CD4-positive, alpha-beta T cell treated with Interleukin-12 subunit alpha and Interleukin-12 subunit beta, for 1 hour (primary cell): ENCODE measurements around the gene RPS5.
"Not testable (repeated sequence)": the region's sequence is repeated elsewhere in the genome, so short reads cannot be mapped to it uniquely, and the experiment has no call there.

Source experiments
- DNase-seq: peaks from one replicate; pipeline ENCODE4 v3.0.0-alpha.2; 2020

RPS5 gene

DNA sequence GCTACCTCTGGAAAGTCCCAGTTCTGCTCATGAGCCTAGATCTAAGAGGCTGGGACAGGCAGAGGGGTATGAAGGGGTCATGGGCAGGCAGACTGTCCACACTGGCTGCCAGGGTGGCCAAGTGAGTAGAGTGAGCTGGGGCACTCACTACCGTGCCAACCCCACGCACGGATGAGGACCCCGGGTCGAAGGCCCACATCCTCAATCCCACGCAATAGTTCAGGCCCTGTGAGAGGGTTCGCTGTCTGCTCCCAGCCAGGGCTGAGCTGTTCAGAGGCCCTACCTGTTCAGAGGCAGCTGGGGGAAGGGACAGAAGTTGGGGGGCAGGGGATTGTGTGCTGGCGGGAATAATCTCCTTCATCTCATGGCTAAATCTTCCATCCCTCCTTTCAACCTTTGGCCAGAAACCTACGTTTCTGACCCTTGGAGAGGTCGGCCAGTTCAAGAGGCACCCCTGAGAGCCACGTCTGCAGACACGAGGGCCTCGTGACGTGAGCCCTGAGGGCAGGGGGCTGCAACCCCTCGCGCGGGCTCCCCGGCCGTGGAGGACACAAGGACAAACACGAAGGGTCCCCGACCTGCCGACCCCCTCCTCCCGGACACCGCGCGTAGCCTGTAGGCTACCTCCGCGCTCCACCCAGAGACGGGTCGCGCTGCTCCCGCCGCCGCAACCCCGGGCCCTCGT is 1.0 kb upstream of the RPS5 start:
- DNase-seq: no peak

DNA sequence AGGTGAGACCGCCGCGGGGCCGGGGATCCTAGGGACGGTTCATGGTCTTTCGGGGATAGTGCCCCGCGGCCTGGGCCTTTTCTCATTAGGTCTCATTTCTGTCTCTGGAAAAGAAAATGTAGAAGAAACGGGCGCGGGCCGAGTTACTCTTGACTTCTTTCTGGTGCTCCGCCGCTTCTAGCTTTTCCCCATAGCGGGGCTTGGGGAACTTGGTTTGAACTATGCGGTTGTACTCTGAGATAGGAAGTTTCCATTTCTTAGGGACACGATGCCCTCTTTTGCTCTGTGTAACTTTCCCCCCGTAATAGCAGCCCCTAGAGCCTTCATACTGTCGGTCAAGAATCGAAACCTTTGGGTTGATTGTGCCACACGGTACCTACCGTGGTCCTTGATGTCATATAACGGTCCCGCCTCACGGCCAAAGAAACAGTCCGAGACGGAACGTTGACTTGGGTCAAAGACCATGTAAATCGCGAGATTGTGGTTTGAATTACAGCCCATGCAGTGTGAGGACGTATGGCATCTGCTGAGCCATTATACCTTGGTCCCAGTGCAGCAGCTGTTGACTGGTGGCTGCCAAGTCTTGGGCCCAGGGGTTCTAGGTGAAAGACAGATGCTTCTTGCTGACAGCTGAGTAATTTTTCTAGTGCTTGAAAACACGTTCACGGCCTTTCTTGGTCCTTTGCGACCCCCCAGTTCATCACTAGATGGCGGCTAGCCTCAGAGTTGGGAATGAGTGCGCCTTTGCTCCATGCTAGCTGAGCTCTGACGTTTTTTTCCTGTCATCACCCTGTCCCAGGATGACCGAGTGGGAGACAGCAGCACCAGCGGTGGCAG is 487 bp downstream of the RPS5 start:
- DNase-seq: no peak

DNA sequence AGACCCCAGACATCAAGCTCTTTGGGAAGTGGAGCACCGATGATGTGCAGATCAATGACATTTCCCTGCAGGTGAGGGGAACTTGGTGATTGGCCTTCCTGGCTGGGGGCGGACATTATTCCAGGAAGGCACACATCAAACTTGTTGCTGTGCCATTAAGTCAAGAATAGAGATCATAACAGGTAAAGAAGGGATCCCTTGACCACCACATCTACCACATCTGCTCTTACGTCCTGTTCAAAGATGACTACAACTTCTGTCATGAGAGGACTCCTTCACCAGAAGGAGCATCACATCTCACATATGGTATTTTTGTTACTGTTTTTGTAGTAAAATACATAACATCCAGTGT is 1.1 kb downstream of the RPS5 start:
- DNase-seq: no peak

DNA sequence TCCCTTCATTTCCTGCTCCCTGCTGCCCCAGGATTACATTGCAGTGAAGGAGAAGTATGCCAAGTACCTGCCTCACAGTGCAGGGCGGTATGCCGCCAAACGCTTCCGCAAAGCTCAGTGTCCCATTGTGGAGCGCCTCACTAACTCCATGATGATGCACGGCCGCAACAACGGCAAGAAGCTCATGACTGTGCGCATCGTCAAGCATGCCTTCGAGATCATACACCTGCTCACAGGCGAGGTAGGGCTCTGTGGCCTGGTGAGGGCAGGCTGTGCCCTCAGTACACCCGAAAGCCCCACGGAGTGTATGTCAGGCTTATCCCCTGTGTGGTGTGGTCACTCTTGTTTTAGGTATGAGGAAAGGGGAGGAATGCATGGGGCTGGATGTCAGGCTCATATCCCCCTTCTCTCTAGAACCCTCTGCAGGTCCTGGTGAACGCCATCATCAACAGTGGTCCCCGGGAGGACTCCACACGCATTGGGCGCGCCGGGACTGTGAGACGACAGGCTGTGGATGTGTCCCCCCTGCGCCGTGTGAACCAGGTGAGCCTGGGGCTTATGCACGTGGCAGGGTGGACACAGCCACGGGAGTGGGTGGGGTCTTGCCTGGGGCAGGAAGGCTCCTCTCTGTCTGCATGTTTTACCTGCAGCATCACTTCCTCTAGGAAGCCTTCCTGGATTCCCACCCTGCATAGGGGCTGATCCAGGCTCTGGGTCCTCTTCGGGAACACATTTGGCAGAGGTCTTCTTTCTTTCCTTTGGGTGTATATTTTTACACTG is 6.1 kb downstream of the RPS5 start:
- no peak for DNase-seq

DNA sequence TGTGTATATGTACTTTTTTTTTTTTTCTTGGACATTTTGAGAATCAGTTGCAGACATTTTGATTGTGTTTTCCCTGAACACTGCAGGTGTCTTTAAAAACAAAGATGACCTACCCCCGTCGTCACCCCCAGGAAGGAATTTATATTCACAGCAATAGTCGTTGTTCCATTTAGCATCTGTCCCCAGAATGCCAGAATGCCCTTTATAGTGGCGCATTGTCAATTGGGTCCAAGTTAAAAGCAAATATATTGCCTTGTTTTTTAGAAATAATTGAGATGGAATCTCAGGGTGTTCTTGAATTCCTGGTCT is 6.6 kb downstream of the RPS5 start:
- DNase-seq: no peak

DNA sequence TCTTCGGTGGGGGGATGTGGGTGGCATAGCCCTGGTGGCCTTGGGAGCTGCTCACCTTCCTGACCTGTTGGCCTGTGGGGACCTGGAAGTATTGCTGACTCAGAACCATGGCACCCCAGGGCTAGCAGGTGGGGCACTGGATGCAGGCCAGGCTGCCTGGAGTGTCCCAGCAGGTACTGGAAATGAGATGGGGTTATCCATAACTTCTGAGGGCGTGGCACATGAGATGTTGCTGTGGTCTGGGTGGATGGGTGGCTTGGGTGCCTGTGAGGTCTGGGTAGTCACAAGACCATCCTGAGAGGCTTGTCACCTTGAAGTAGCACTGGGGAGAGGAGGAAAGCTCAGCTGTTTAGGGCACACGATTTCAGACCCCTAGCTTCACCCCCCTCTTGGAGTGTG is 7.8 kb downstream of the RPS5 start:
- DNase-seq: no peak

DNA sequence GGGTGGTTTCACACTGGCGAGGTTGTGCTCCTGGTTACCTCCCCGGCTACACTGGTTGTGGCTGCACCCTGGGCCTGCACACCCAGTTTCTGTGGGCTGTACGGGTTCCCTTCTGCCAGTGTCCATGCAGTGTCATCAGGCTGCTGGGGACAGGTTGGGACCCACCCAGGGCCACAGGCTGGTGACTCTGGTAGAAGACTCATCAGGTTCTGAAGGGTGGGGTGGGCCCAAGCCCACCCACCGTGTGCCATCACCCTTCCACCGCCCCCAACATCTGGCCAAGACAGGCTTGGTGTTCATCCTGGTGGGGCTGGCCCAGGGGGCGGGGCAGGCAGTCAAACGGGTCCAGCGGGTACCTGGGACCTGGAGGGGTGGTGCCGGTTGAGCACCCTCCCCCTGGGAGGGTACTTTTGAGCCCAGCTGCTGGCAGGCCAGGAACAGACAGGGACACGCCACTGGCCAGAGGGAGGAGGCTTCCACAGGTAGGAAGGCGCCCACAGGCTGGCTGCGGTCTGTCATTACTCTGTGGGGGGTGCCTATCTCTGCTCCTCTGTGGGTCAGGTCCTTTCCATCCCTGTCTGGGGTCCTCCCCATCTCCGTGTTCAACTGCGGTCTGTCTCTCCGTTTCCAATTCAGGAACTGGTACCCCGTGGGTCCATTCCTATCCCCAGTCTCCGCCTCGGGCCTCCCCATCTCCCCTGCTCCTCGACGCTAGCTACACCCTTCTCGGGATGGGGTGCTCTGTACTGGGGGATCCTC is 8.3 kb downstream of the RPS5 start, which contains the start of gene RNF225:
Gene RNF225 (plus strand): TSS at position 437 of the 759 bp plus-strand sequence. CDS start 434 bp downstream, outside the sequence.
- DNase-seq: no peak

DNA sequence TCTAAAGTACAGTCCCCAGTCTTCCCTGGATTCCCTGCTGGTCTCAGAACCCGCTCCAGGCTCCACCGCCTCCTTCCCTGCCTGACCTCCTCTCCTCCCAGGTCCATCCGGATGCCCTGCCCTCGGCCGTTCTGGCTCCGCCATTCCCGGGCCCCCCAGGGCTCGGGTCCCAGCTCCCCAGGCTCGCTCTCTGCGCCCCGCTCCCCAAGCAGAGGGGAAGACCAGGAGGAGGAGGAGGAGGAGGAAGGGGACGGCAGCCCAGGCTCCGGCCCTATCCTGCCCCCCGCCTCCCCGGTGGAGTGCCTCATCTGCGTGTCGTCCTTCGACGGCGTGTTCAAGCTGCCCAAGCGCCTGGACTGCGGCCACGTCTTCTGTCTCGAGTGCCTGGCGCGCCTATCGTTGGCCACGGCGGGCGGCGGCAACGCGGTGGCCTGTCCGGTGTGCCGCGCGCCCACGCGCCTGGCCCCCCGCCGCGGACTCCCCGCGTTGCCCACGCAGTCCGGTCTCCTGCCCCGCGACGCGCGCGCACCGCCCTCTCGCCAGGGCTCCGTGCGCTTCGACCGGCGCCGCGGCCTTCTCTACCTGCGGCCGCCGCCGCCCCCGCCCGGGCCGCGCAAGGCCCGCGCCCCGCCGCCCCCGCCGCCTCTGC is 9.0 kb downstream of the RPS5 start:
- DNase-seq: no peak

DNA sequence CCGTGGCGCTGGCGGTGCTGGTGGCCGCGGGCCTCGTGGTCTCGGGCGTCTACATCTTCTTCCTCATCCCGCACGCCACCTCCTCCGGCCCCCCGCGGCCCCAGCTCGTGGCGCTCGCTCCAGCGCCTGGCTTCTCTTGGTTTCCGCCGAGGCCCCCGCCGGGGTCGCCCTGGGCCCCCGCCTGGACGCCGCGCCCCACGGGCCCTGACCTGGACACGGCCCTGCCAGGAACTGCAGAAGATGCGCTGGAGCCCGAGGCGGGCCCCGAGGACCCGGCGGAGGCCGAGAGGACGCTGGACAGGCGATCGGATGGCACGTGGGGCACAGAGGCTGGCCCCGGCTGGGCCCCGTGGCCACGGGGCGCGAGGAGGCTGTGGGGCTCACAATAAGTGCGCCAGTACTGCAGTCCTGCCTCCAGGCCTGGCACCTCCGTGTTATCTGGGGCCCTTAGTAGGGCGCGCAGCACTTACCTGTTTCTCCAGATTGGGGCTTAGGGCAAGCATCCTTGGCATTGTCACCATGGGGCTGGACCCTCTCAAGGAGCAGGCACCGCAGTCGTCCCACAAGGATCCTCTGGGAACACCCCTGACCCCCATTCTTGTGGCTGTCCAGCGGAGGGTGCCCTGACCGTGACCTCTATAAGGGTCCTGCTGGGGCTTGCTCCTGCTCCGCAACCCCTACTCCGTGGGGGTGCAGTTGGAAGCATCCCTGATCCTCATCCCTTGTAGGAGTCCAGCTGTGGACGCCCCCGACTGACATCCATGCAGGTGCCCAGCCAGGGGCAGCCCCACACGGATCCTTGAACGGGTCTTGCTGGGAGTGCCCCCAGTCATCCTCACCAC is 9.8 kb downstream of the RPS5 start:
- no peak for DNase-seq

DNA sequence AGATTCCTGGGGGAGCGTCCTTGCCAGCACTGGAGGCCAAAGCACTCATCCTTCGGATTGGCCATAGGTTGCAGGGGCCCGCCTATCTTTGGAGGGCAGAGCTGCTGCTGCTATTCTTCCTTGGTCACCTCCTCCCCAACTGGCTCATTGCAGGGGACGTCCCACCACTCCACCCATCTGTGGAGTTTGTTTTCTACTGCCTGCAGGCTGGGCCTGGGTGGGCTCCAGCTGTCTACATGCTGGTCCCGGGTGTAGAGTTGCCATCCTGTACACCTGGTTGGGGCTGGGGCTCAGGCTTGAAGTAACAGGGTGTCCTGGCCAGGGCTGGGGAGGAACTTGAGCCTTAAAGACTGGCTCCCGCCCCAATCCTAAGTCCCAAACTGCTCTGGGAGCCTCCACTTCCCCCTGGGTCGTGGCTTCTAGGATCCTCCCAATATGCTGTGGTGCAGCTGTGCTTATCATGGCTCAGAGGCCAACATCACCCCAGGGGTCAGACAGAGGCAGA is 10.5 kb downstream of the RPS5 start:
- no peak for DNase-seq

DNA sequence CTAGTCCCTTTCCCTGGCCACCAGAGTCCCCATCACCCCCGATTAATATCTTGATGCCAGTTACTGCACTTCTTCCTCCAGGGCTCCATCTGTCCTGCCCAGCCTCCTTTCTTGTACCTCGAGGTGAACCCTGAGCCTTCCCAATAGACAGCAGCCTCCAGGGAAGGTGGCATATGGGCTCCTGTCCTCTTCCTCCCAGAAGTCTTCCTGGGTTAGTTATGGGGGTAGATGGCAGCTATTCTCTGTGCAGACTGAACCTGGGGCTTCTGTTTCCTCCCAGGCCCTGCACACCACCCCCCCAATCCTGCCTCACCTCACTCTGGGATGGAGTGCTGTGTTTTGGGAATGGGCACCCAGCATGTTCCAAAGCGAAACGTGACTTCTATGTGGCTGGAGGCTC is 11.0 kb downstream of the RPS5 start:
- no peak for DNase-seq

DNA sequence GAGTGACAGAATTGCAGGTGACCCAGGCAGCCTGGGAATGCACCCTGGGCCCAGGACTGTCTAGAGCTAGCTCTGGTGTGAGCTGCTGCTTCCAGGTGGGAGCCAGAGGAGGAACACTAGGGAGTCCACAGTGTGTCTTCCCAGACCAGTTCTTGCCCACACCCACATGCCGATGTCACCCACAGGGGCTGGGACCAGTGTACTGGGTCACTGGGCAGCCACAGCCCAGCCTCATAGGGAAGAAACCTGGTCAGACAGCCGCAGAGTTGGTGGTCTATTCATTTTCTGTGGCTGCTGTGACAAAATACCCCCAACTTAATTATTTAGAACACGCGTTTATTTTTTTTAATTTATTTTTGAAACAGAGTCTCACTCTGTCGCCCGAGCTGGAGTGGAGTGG is 11.5 kb downstream of the RPS5 start:
- no peak for DNase-seq

DNA sequence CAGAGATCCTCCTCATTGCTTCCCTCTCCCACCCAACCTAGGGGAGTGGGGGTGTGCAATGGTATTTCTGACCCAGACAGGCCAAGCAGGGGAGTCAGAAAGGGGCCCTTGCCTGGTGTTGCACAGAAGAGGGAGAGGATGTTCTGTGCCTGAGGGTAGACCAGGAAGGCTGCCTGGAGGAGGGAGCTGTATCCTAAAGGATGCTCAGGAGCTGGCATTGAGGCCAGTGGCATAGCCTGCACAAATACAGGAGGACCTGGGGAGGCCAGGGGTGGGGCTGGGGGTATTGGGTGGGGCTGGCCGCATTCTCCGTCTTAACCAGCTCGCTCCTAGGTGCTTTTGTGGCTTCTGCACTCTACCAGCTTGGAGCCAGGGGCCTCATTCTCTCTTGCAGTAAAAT is 12.8 kb downstream of the RPS5 start:
- no peak for DNase-seq

DNA sequence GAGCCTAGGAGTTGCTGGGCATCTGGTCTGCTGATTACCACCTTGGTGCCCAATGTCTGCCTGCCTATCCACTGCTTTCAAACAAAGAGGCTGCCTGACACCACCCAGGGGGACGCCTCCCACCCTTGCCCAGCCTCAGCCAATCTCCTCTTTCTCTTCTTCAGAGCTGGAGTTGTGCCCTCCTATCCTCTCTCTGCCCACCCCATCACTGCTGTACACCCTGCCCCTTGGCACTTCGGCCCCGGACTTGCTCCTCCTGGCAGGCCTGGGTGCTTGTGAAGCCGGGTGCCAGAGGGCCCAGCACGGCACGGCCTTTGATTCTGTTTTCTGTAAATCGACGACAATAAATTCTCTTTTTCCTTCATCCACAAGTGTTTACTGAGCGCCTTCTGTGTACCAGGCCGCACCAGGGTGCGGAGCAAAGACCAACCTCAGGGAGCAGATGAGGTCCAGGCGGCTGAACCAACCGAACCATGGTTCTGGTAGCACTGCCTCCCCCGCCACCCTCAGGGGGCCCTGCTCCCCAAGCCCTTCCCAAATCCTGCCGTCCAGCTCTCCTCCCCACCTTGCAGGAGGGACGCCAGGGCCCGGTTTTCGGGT is 13.3 kb downstream of the RPS5 start:
- DNase-seq: no peak

DNA sequence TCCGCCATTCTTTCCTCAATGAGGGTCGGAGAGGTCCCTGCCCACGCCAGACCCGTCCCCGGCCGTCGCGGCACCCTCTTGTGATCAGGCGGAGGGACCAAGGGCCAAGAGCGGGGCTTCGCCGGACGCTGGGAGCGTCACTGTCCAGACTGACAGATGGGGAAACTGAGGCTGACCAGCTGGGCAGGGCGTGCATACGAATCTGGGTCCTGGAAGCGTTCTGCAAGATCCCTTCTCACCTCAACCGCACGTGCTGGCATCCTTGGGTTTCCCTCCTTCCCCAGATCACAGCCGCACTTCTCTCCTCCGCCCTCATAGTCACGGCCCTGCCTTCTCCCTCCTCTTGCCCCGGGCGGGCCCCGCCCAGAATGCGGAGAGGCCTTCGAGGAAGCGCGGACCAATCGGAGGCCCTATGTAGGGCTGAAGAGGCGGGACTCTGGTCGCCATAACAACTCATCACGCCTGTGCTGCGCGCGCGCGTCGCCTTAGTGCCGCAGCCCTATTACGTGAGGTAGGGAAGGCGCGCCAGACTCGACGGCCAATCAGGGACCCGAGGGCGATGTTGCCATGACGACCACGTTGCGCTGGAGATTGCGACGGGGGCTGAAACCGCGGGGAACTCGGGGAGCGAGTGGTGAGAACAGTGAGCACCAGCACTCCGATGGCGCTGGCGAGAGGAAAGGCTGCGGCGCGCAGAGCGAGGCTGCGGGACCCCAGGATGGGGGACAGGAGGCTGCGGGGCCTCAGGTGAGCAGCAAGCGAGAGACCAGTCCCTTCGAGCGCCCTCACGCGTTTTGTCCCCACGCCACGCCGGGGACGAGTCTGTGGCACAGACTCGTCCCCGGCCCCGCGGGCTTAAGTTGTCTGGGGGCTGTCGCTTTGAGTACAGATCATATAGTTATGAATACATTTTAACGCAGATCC is 14.1 kb downstream of the RPS5 start:
- DNase-seq: peak; percentile 100

DNA sequence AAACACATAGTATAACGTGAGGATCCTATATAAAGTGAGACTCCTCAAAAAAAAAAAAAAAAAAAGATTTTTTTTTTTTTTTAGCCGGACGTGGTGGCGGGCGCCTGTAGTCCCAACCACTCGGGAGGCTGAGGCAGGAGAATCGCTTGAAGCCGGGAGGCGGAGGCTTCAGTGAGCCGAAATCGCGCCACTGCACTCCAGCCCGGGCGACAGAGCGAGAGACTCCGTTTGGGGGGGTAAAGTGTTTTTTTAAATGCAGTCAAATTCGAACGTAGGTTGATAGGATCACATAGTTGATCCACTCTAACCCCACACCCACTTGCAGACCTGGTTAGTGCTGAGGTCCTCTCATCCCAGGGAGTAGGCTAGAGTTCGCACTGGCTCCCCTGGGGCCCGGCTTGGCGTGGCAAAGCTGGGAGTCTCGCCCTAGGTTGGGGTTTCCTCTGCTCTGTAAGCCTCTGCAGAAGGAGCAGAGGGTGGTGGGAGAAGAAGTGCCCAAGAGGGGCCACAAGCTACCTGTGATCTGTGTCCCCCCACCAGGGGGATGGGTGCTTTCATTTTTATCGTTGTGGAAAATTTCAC is 14.9 kb downstream of the RPS5 start:
- no peak for DNase-seq

DNA sequence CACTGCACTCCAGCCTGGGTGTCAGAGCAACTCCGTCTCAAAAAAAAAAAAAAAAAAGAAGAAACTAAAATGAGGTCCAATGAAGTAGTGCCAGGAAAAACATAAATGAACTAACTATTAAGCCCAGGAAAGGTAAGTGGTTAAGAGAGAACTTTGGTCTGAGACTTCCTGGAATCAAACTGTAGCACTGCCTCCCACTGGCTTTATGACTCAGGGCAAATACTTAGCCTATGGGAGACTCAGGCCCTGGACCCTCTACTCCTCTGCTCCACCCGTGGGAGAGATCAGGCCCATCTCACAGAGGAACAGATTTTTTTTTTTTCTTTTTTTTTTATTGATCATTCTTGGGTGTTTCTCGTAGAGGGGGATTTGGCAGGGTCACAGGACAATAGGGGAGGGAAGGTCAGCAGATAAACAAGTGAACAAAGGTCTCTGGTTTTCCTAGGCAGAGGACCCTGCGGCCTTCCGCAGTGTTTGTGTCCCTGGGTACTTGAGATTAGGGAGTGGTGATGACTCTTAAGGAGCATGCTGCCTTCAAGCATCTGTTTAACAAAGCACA is 16.9 kb downstream of the RPS5 start:
- DNase-seq: not testable (repeated sequence)

DNA sequence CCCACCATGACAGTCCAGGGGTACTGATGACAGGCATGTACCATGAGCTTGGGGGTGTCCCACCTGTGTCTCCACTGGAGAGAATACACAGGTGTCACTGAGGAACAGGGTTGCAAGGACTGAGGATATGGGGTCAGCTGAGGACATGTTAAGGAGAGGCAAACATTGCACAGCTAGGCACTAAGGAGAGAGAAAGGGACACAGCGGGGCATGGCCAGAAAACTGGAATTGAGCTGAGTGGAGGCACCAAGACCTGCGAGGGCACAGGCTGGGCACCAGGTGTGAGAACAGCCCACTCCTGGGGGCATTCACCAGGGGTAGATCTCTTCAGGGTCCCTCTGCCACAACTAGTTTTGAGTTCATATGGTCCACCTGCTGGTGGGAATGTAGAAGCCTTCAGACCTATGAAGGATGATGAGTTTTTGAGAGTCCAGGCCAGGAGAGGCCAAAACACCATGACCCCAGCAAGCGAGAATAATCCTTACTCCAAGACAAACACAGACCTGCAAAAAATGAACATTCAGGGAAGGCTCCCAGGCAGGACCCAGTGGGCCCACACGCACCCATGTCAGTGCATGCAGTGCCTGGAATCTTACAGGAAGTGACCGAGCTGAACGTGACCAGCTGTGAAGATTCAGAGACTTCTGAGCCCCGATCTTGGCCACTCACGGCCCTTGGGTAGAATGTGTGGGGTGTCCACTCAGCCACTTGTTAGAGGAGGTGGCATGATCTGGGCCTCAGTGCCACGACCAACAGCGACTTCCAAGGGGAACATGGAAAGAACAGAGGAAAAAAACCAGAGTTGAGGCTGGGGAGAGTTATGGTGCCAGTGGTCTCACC is 20.0 kb downstream of the RPS5 start:
- DNase-seq: no peak
